OCI-LY3 (cell line): ENCODE measurements around the gene HBQ1.

Experiments
- CTCF ChIP-seq: fragments of 200-600, 300-600 bp; sonication (generic); IDR thresholded peaks from 2 replicates; pipeline ENCODE4 v1.5.1; 2014; ENCODE audit warnings: antibody characterized with exemption, low read length, low read depth
- EZH2phosphoT487 ChIP-seq: fragments of 200-600 bp; shearing (Covaris generic); IDR thresholded peaks from 2 replicates; pipeline ENCODE4 v1.6.1; 2018; ENCODE audit warnings: antibody characterized with exemption, mixed run types, low read depth

GRCh38 chr16:149024-149660 is 31.1 kb upstream of the HBQ1 start:
- TF ChIP-seq CTCF (no peak), EZH2phosphoT487 (no peak)
